Chondrocyte (in vitro differentiated cells): Measurements from ENCODE around the gene NFATC3. TPM values are rescaled to one million over a fixed set of nuclear protein-coding genes. Genes with fewer than 3 reads are reported as not detected.

ENCODE experiments used
- DNase-seq: peaks from one replicate; pipeline ENCODE4 v3.0.0; 2021; ENCODE audit warnings: mixed read lengths, low spot score
- H3K27ac Mint-ChIP-seq: one replicate; pipeline ENCODE4 v1.8.0; 2021; ENCODE audit warnings: mild to moderate bottlenecking, moderate library complexity, mixed read lengths; ENCODE audit not compliant: unreplicated experiment
- H3K27me3 Mint-ChIP-seq: 2 replicates; pipeline ENCODE4 v1.8.0; 2021; ENCODE audit warnings: low read depth, mixed read lengths
- H3K36me3 Mint-ChIP-seq: 2 replicates; pipeline ENCODE4 v1.8.0; 2021; ENCODE audit warnings: low read depth, mixed read lengths
- H3K4me1 Mint-ChIP-seq: 2 replicates; pipeline ENCODE4 v1.8.0; 2021; ENCODE audit warnings: low read depth, mild to moderate bottlenecking, mixed read lengths
- H3K4me3 Mint-ChIP-seq: one replicate; pipeline ENCODE4 v1.8.0; 2021; ENCODE audit warnings: mild to moderate bottlenecking, moderate library complexity, mixed read lengths; ENCODE audit not compliant: unreplicated experiment
- H3K9me3 Mint-ChIP-seq: 2 replicates; pipeline ENCODE4 v1.8.0; 2021; ENCODE audit warnings: low read depth, mixed read lengths
- CTCF ChIP-seq: fragments of 200-600 bp; sonication (generic); IDR thresholded peaks from 2 replicates; pipeline ENCODE4 v1.5.0; 2021; ENCODE audit warnings: antibody characterized with exemption, mild to moderate bottlenecking, moderate library complexity
- total RNA-seq: library from RNA; stranded (reverse); gene quantifications from 3 replicates; pipeline ENCODE4 v1.2.1, GENCODE V29; 2021

Gene NFATC3
- total RNA-seq, 1 donor from 2014 or later: 37.7 TPM

- H3K9me3 Mint-ChIP-seq: no peaks in the 10 kb centered on the region
- no peak for TF ChIP-seq CTCF
- peak overlapping the region; percentile 96 for H3K4me3 Mint-ChIP-seq
- H3K4me1 Mint-ChIP-seq: peaks cover 37% of the 10 kb centered on the region
- H3K36me3 Mint-ChIP-seq: peaks cover 3% of the 10 kb centered on the region
- peak overlapping the region; percentile 100 for H3K27ac Mint-ChIP-seq
- no peaks in the 10 kb centered on the region for H3K27me3 Mint-ChIP-seq
- no peak for DNase-seq
These were observed 178.5 kb downstream of the NFATC3 start for GRCh38 chr16:68263559-68264127.

- Mint-ChIP-seq H3K27ac (peak within 1 kb of the TSS; percentile 100), H3K36me3 (peaks cover 2% of the 10 kb centered on the region), H3K4me3 (peak within 1 kb of the TSS; percentile 96), H3K4me1 (peaks cover 43% of the 10 kb centered on the region), H3K9me3 (no peaks in the 10 kb centered on the region), H3K27me3 (no peaks in the 10 kb centered on the region)
- TF ChIP-seq CTCF: peak; percentile 90
- DNase-seq: no peak
These were observed 179.2 kb downstream of the NFATC3 start, which contains the start of gene SLC7A6 for GRCh38 chr16:68264128-68265077. Gene SLC7A6, plus strand, starts transcription at chr16:68264526. Its CDS starts 10,201 bp downstream, at chr16:68274727.

GRCh38 chr16:68265078-68265920 is 180.1 kb downstream of the NFATC3 start:
- no peaks in the 10 kb centered on the region for H3K9me3 Mint-ChIP-seq
- no peak for TF ChIP-seq CTCF
- peaks cover 46% of the 10 kb centered on the region for H3K4me1 Mint-ChIP-seq
- peak overlapping the region; percentile 99 for H3K27ac Mint-ChIP-seq
- peak overlapping the region; percentile 96 for H3K4me3 Mint-ChIP-seq
- no peaks in the 10 kb centered on the region for H3K27me3 Mint-ChIP-seq
- no peaks in the 10 kb centered on the region for H3K36me3 Mint-ChIP-seq
- no peak for DNase-seq

- Mint-ChIP-seq H3K27ac (peak overlapping the region; percentile 81), H3K27me3 (no peaks in the 10 kb centered on the region), H3K4me1 (peaks cover 54% of the 10 kb centered on the region), H3K36me3 (no peaks in the 10 kb centered on the region), H3K4me3 (no peak overlapping the region), H3K9me3 (no peaks in the 10 kb centered on the region)
- TF ChIP-seq CTCF: no peak
- no peak for DNase-seq
These were observed 182.6 kb downstream of the NFATC3 start for GRCh38 chr16:68267612-68268405.
